HepG2 (cell line): ENCODE data around the gene GPS1. TPM values are rescaled to one million over a fixed set of nuclear protein-coding genes. Genes with fewer than 3 reads are reported as not detected.

Experiments
- ADNP ChIP-seq: sonication (generic); formaldehyde crosslinking; IDR thresholded peaks from 2 replicates; pipeline ENCODE4 v1.4.0; 2020; ENCODE audit warnings: missing genetic modification reagents
- AGO2 ChIP-seq: fragments of 200-400 bp; formaldehyde crosslinking; optimal IDR thresholded peaks from 2 replicates; pipeline ENCODE3; 2017; ENCODE audit warnings: mild to moderate bottlenecking, low read depth, low read length, moderate library complexity
- ASH2L ChIP-seq: fragments of 300-600, 200-600 bp; sonication (generic); IDR thresholded peaks from 2 replicates; pipeline ENCODE4 v1.7.0; 2017; ENCODE audit warnings: low read depth, mild to moderate bottlenecking, moderate library complexity, mixed read lengths, low read length; ENCODE audit not compliant: insufficient read length
- CREB1 ChIP-seq, 2 experiments: fragments of 450-650 bp in 1 of 2; IDR thresholded peaks; 2 replicates each; pipeline ENCODE4 v1.6.1; 2016 to 2017; ENCODE audit warnings: control low read depth in 1 of 2, mild to moderate bottlenecking in 1 of 2, missing compliant biosample characterization in 1 of 2, missing genetic modification characterization in 1 of 2
- DNMT3B ChIP-seq: conservative IDR thresholded peaks from 2 replicates; pipeline ENCODE4 v1.6.1; 2016; ENCODE audit warnings: missing biosample characterization, control low read depth
- ESRRA ChIP-seq: sonication (generic); formaldehyde crosslinking; IDR thresholded peaks from 2 replicates; pipeline ENCODE4 v1.5.1; 2020; ENCODE audit warnings: mild to moderate bottlenecking, low read depth, missing genetic modification reagents
- HNRNPLL ChIP-seq: fragments of 200-400 bp; formaldehyde crosslinking; IDR thresholded peaks from 2 replicates; pipeline ENCODE4 v1.6.1; 2017; ENCODE audit warnings: mild to moderate bottlenecking, low read depth, low read length; ENCODE audit not compliant: poor library complexity, severe bottlenecking
- NFAT5 ChIP-seq: sonication (generic); formaldehyde crosslinking; IDR thresholded peaks from 2 replicates; pipeline ENCODE4 v1.4.0; 2020; ENCODE audit warnings: missing genetic modification reagents
- PBX3 ChIP-seq: sonication (generic); formaldehyde crosslinking; IDR thresholded peaks from 2 replicates; pipeline ENCODE4 v1.8.1; 2023; ENCODE audit warnings: missing genetic modification reagents, inconsistent platforms, borderline replicate concordance
- POLR2G ChIP-seq: fragments of 200-400 bp; formaldehyde crosslinking; IDR thresholded peaks from 2 replicates; pipeline ENCODE4 v1.6.1; 2018; ENCODE audit warnings: mild to moderate bottlenecking, low read depth, low read length, moderate library complexity
- RBM22 ChIP-seq: fragments of 200-400 bp; formaldehyde crosslinking; optimal IDR thresholded peaks from 2 replicates; pipeline ENCODE3; 2017; ENCODE audit warnings: mild to moderate bottlenecking, low read length, moderate library complexity
- SMAD1 ChIP-seq: sonication (generic); formaldehyde crosslinking; IDR thresholded peaks from 2 replicates; pipeline ENCODE4 v1.4.0; 2020; ENCODE audit warnings: missing genetic modification reagents, low read depth, mild to moderate bottlenecking, borderline replicate concordance
- SP2 ChIP-seq: sonication (generic); formaldehyde crosslinking; IDR thresholded peaks from 2 replicates; pipeline ENCODE4 v1.5.1; 2020; ENCODE audit warnings: mild to moderate bottlenecking, missing genetic modification reagents
- TBP ChIP-seq: sonication (generic); formaldehyde crosslinking; IDR thresholded peaks from 2 replicates; pipeline ENCODE4 v1.5.0; 2020; ENCODE audit warnings: missing genetic modification reagents
- ZFP41 ChIP-seq: sonication (generic); formaldehyde crosslinking; IDR thresholded peaks from 2 replicates; pipeline ENCODE4 v1.4.0; 2020; ENCODE audit warnings: mild to moderate bottlenecking, missing genetic modification reagents, borderline replicate concordance
- ZHX1 ChIP-seq: sonication (generic); formaldehyde crosslinking; IDR thresholded peaks from 2 replicates; pipeline ENCODE4 v1.8.1; 2022; ENCODE audit warnings: low read depth, mild to moderate bottlenecking, missing genetic modification reagents
- ZIK1 ChIP-seq: sonication (generic); formaldehyde crosslinking; IDR thresholded peaks from 2 replicates; pipeline ENCODE4 v1.5.0; 2020; ENCODE audit warnings: mild to moderate bottlenecking, low read depth, missing genetic modification reagents, borderline replicate concordance
- ZNF317 ChIP-seq: sonication (generic); formaldehyde crosslinking; IDR thresholded peaks from 2 replicates; pipeline ENCODE4 v1.5.0; 2020; ENCODE audit warnings: mild to moderate bottlenecking, missing genetic modification reagents
- ZNF777 ChIP-seq: sonication (generic); formaldehyde crosslinking; IDR thresholded peaks from 2 replicates; pipeline ENCODE4 v1.4.0; 2020; ENCODE audit warnings: missing genetic modification reagents
- polyA plus RNA-seq, 8 experiments: library from polyadenylated mRNA; depleted of rRNA in 3 of 8; stranded (reverse) in 7 of 8; unstranded in 1 of 8; fragments of >200 nt; fragmentation: Illumina TruSeq in 4 of 8; extraction: Trizol in 4 of 8; gene quantifications; 2 replicates each; pipeline versions ENCODE4 v1.2.1 to v1.2.3, GENCODE V29; 2011 to 2016; ENCODE audit warnings: low read depth in 4 of 8, missing spikeins in 1 of 8, mixed read lengths in 1 of 8; ENCODE audit not compliant: insufficient read depth in 1 of 8
- total RNA-seq, 5 experiments: library from RNA; depleted of rRNA; stranded (reverse); fragments of >200 nt; fragmentation: Illumina TruSeq; extraction: Trizol; gene quantifications; 2 replicates each; pipeline ENCODE4 v1.2.3, GENCODE V29; 2016; ENCODE audit warnings: low read depth in 1 of 5

Gene GPS1
- total and polyA plus RNA-seq, 2 of the 13 experiments (the other 11 are each of a cell fraction or from before 2014, with no cell fraction given), result 124 to 128 TPM

- TF ChIP-seq DNMT3B (CRISPR knock-in tag) (no peak), ZIK1 (CRISPR knock-in tag) (no peak), SMAD1 (no peak), SP2 (0 out of 2 replicates have a peak, but pooled peaks have one; percentile 34), CREB1 (IDR thresholded peaks at IDR 0.05) (no peak), CREB1 (CRISPR knock-in tag; IDR thresholded peaks at IDR 0.05) (no peak), ESRRA (CRISPR knock-in tag) (no peak), AGO2 (peak; percentile 75), RBM22 (peak; percentile 79), TBP (CRISPR knock-in tag) (no peak), ZNF317 (CRISPR knock-in tag) (no peak), PBX3 (CRISPR knock-in tag) (no peak), HNRNPLL (peak; percentile 8), ASH2L (no peak), NFAT5 (CRISPR knock-in tag) (no peak), ZNF777 (no peak), POLR2G (peak; percentile 41; the same call in 1 of the 2 replicates), ADNP (no peak), ZHX1 (CRISPR knock-in tag) (no peak), ZFP41 (CRISPR knock-in tag) (no peak)
Measured at GRCh38 chr17:82080048-82080788, 28.5 kb downstream of the GPS1 start (continued).
